Activated naive CD4-positive, alpha-beta T cell treated with anti-CD3 and anti-CD28 coated beads for 36 hours (primary cell): ENCODE results near the gene DEAF1. TPM values are rescaled to one million over a fixed set of nuclear protein-coding genes. Genes with fewer than 3 reads are reported as not detected.

ENCODE experiments used
- total RNA-seq, 2 experiments: library from RNA; stranded (reverse); gene quantifications; one replicate each; pipeline ENCODE4 v1.2.3, GENCODE V29; 2021

Gene DEAF1
- total RNA-seq, 2 experiments from 2014 or later = 57.5 to 67.9 TPM

Other genes starting within 250 kb of the DEAF1 start
- 10 to 100 TPM; 12.1 to 15.0 TPM for gene PTDSS2, start 244.9 kb downstream of the DEAF1 start, total RNA-seq
- 100 to 1,000 TPM; 101 to 102 TPM for gene RNH1, start 188.0 kb downstream of the DEAF1 start, total RNA-seq
- 10 to 100 TPM; 22.0 to 25.8 TPM for gene HRAS, start 159.6 kb downstream of the DEAF1 start, total RNA-seq
- 1 to 10 TPM; 1.0 to 1.3 TPM for gene LRRC56, start 157.7 kb downstream of the DEAF1 start, total RNA-seq
- 1 to 10 TPM; 4.5 to 5.2 TPM for gene LMNTD2, start 134.5 kb downstream of the DEAF1 start, total RNA-seq
- 1 to 10 TPM; 8.3 to 9.9 TPM for gene RASSF7, start 134.3 kb downstream of the DEAF1 start, total RNA-seq
- gene PHRF1, start 118.8 kb downstream of the DEAF1 start, total RNA-seq = 10 to 100 TPM; 25.6 to 26.1 TPM
- gene IRF7, start 79.3 kb downstream of the DEAF1 start, total RNA-seq = 10 to 100 TPM; 83.2 to 92.7 TPM
- gene CDHR5, start 70.3 kb downstream of the DEAF1 start, total RNA-seq = not detected
- not detected for gene SCT, start 68.0 kb downstream of the DEAF1 start, total RNA-seq
- 1 to 10 TPM; 1.0 to 1.2 TPM for gene DRD4, start 58.0 kb downstream of the DEAF1 start, total RNA-seq
- 1 to 10 TPM; 5.6 to 6.0 TPM for gene TMEM80, start 594 bp upstream of the DEAF1 start, total RNA-seq
- 1 to 10 TPM; 7.1 to 8.1 TPM for gene EPS8L2, start 11.0 kb upstream of the DEAF1 start, total RNA-seq
- 100 to 1,000 TPM; 327 to 360 TPM for gene TALDO1, start 52.2 kb upstream of the DEAF1 start, total RNA-seq
- 10 to 100 TPM; 33.0 to 34.3 TPM for gene GATD1, start 82.3 kb upstream of the DEAF1 start, total RNA-seq
- gene CEND1, start 94.9 kb upstream of the DEAF1 start, total RNA-seq = under 1 TPM in 1 of 2 experiments, not detected in 1; 0.17 TPM
- 10 to 100 TPM; 19.1 to 21.8 TPM for gene SLC25A22, start 103.1 kb upstream of the DEAF1 start, total RNA-seq
- gene PIDD1, start 110.0 kb upstream of the DEAF1 start, total RNA-seq = 10 to 100 TPM; 43.2 to 45.2 TPM
- gene RPLP2, start 114.7 kb upstream of the DEAF1 start, total RNA-seq = 1,000 to 10,000 TPM; 3,807 to 3,940 TPM
- gene PNPLA2, start 123.7 kb upstream of the DEAF1 start, total RNA-seq = 10 to 100 TPM; 15.5 to 22.6 TPM
- under 1 TPM; 0.32 to 0.41 TPM for gene CRACR2B, start 132.7 kb upstream of the DEAF1 start, total RNA-seq
- 10 to 100 TPM; 16.3 to 18.1 TPM for gene CD151, start 137.7 kb upstream of the DEAF1 start, total RNA-seq
- 10 to 100 TPM; 68.1 to 68.2 TPM for gene POLR2L, start 147.3 kb upstream of the DEAF1 start, total RNA-seq
- 1 to 10 TPM; 5.0 to 6.3 TPM for gene TSPAN4, start 147.6 kb upstream of the DEAF1 start, total RNA-seq
- gene CHID1, start 215.6 kb upstream of the DEAF1 start, total RNA-seq = 10 to 100 TPM; 51.8 to 56.3 TPM
- gene AP2A2, start 230.6 kb upstream of the DEAF1 start, total RNA-seq = 10 to 100 TPM; 34.6 to 36.6 TPM